Measurements from ENCODE around the gene RNF166.

RNF166 gene

GRCh38 chr16:88700636-88701482 is 5.3 kb downstream of the RNF166 start:
- no peak for TF ChIP-seq CTCF (IDR thresholded peaks at IDR 0.05; ENCODE audit: insufficient read depth, low read length, poor library complexity, severe bottlenecking)
- H3K4me3 ChIP-seq (replicated peaks; ENCODE audit: low read depth, low read length) = peak overlapping the region; percentile 55
- H3K27me3 ChIP-seq (replicated peaks; ENCODE audit: control insufficient read depth, insufficient read depth, low read length) = no peaks in the 10 kb centered on the region
- peak; percentile 89 for DNase-seq (ENCODE audit: extremely low read depth, insufficient read length)
- peaks cover 13% of the 10 kb centered on the region for H3K36me3 ChIP-seq (ENCODE audit: control insufficient read depth, insufficient read depth, low read length)

DNA sequence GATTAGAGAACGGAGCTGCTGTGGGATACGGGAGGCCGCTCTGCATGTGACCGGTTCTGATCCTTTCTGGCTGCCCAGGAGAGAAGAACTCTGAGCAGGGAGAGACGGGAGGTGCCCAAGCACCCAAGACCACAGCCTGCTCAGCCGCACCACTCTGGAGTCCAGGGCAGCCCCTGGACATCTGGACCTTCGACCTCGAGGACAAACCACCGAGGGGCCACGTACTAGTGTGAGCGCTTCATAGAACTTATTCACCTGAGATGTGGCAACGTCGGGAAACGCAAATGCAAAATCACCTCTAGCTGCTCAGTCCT is 5.9 kb downstream of the RNF166 start:
- TF ChIP-seq CTCF (IDR thresholded peaks at IDR 0.05; ENCODE audit: insufficient read depth, low read length, poor library complexity, severe bottlenecking) = no peak
- Histone ChIP-seq H3K4me3 (replicated peaks; ENCODE audit: low read depth, low read length) (peak overlapping the region; percentile 55), H3K36me3 (ENCODE audit: control insufficient read depth, insufficient read depth, low read length) (peaks cover 13% of the 10 kb centered on the region), H3K27me3 (replicated peaks; ENCODE audit: control insufficient read depth, insufficient read depth, low read length) (no peaks in the 10 kb centered on the region)
- DNase-seq (ENCODE audit: extremely low read depth, insufficient read length) = no peak

DNA sequence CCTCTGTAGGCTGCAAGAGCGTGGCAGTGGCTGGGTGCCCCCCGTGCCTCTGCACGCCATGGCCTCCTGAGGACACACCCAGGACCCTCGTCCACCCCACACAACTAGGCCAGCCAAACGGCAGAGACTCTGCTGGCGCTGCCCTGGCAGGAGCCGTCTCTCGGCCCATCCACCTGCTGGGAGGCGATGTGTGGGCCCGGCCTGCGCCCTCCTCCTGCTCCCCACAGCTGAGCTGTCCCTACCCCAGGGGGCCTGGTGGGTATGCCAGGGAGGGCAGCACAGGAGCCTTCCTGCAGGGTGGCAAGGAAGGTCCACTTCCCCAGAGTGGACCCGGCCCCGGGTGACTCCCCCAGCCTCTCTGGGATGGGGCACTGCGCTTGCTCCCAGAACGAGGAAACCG is 7.0 kb downstream of the RNF166 start:
- DNase-seq (ENCODE audit: extremely low read depth, insufficient read length) = no peak
- Histone ChIP-seq H3K4me3 (replicated peaks; ENCODE audit: low read depth, low read length) (no peak overlapping the region), H3K36me3 (ENCODE audit: control insufficient read depth, insufficient read depth, low read length) (peaks cover 13% of the 10 kb centered on the region), H3K27me3 (replicated peaks; ENCODE audit: control insufficient read depth, insufficient read depth, low read length) (no peaks in the 10 kb centered on the region)
- TF ChIP-seq CTCF (IDR thresholded peaks at IDR 0.05; ENCODE audit: insufficient read depth, low read length, poor library complexity, severe bottlenecking) = no peak

DNA sequence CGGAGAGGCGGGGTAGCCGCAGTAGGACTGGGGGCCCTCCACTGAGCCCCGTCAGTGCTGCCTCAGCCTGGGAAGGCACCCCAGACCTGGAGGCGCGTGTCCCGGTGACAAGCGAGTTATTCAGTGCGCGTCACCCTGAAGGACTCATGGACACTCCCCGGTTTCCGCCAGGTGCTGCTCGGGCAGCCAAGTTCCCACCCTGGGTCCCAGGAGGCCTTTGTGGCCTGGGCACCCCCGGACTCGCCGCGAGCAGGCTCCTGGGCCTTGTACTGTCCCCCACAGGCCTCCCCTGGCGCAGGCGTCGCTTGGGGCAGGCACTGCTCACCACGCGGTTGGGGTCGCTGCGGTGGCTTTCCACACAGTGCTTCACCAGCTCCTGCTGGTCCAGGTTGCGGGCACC is 7.6 kb downstream of the RNF166 start:
- no peak for TF ChIP-seq CTCF (IDR thresholded peaks at IDR 0.05; ENCODE audit: insufficient read depth, low read length, poor library complexity, severe bottlenecking)
- H3K36me3 ChIP-seq (ENCODE audit: control insufficient read depth, insufficient read depth, low read length) = peaks cover 13% of the 10 kb centered on the region
- no peak overlapping the region for H3K4me3 ChIP-seq (replicated peaks; ENCODE audit: low read depth, low read length)
- DNase-seq (ENCODE audit: extremely low read depth, insufficient read length) = no peak
- H3K27me3 ChIP-seq (replicated peaks; ENCODE audit: control insufficient read depth, insufficient read depth, low read length) = no peaks in the 10 kb centered on the region

GRCh38 chr16:88697831-88698615 is 8.2 kb downstream of the RNF166 start:
- Histone ChIP-seq H3K27me3 (replicated peaks; ENCODE audit: control insufficient read depth, insufficient read depth, low read length) (no peaks in the 10 kb centered on the region), H3K4me3 (replicated peaks; ENCODE audit: low read depth, low read length) (no peak overlapping the region), H3K36me3 (ENCODE audit: control insufficient read depth, insufficient read depth, low read length) (peaks cover 13% of the 10 kb centered on the region)
- no peak for DNase-seq (ENCODE audit: extremely low read depth, insufficient read length)
- TF ChIP-seq CTCF (IDR thresholded peaks at IDR 0.05; ENCODE audit: insufficient read depth, low read length, poor library complexity, severe bottlenecking) = peak; percentile 44
